Gastroesophageal sphincter (tissue), 3 donors: Measurements from ENCODE around the gene CD28.

Experiments
- CTCF ChIP-seq, 4 experiments: fragments of 200-600 bp in 2 of 4; fragments of 450-650 bp in 2 of 4; sonication (generic) in 1 of 4; IDR thresholded peaks; one replicate each; pipeline ENCODE4 v1.5.1; 2017 to 2019; ENCODE audit warnings: antibody characterized with exemption in 4 of 4, mild to moderate bottlenecking in 2 of 4, moderate library complexity in 2 of 4
- EP300 ChIP-seq: sonication (generic); formaldehyde crosslinking; IDR thresholded peaks from one replicate; pipeline ENCODE4 v1.6.1; 2017; ENCODE audit warnings: antibody characterized with exemption, mild to moderate bottlenecking

- TF ChIP-seq CTCF (IDR thresholded peaks at IDR 0.05), result no peak
- TF ChIP-seq EP300, result no peak
Measured at GRCh38 chr2:203756161-203756560, 49.7 kb downstream of the CD28 start.
